Activated naive CD8-positive, alpha-beta T cell treated with anti-CD3 and anti-CD28 coated beads, Interleukin-2, amount 50 U/mL, for 16 hours (primary cell): ENCODE measurements around the gene DNAH11.
"Not testable (repeated sequence)": the region's sequence is repeated elsewhere in the genome, so short reads cannot be mapped to it uniquely, and the experiment has no call there.

Source experiments
- DNase-seq: peaks from one replicate; pipeline ENCODE4 v3.0.0-alpha.2; 2020; ENCODE audit warnings: low read depth, low spot score

DNAH11 gene

DNA sequence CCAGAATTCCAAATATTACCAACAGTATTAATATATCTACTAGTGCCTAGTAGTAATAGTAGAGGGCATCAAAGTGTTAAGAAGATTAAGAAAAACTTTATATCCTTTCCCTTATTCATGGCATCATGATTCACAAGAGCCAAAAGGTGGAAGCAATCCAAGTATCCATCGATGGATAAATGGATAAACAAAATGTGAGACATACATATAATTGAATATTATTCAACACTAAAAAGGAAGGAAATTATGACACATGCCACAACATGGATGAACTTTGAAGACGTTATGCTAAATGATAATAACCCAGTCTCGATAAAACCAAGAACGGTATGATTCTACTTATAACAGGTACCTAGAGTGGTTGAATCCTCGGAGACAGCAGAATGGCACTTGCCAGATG is 379.8 kb downstream of the DNAH11 start:
- no peak for DNase-seq

GRCh38 chr7:21923658-21924057 is 380.8 kb downstream of the DNAH11 start:
- DNase-seq: no peak

DNA sequence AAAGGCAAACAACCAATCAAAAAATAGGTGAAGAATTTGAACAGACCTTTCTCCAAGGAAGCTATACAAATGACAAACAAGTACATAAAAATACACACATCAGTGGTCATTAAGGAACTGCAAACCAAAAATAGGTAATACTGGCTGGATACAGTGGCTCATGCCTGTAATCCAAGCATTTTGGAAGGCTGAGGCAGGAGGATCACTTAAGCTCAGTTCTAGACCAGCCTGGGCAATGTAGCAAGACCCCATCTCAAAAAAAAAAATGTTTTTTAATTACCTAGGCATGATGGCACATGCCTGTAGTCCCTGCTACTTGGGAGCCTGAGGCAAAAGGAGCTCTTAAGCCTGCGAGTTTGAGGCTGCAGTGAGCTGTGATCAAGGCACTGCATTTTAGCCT is 383.6 kb downstream of the DNAH11 start:
- no peak for DNase-seq

- no peak for DNase-seq
Observed at GRCh38 chr7:21927693-21928092, 384.9 kb downstream of the DNAH11 start.

DNA sequence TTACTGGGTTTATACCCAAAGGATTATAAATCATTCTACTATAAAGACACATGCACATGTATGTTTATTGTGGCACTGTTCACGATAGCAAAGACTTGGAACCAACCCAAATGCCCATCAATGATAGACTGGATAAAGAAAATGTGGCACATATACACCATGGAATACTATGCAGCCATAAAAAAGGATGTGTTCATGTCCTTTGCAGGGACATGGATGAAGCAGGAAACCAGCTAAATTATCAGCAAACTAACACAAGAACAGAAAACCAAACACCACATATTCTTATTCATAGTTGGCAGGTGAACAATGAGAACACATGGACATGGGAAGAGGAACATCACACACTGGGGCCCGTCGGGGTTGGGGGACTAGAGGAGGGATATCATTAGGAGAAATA is 390.5 kb downstream of the DNAH11 start:
- DNase-seq: not testable (repeated sequence)

DNA sequence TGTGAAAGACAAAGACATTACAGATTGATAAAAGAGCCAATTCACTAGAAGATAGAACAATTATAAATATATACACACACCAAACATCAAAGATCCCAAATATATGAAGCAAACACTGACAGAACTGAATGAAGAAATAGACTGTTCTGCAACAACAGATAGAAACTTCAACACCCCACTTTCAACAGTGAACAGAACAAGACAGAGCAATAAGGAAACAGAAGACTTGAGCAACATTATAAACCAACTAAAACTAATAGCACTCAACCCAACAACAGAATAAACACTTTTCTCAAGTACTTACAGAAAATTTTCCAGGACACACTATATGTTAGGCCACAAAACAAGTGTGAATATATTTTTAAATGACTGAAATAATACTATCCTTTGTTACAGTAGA is 392.0 kb downstream of the DNAH11 start:
- DNase-seq: no peak

DNA sequence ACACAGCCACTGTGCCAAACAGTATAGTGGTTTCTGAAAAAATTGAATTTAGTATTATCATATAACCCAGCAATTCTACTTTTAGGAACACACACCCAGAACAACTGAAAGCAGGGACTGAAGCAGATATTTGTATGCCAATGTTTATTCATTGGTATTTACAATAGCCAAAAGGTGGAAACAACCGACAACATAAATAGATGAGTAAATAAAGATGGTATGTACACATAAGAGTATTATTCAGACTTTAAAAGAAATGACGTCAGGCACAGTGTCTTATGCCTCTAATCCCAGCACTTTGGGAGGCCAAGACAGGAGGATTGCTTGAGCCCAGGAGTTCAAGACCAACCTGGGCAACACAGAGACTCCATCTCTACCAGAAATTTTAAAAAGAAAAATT is 395.6 kb downstream of the DNAH11 start:
- no peak for DNase-seq

GRCh38 chr7:21939136-21939857 is 396.5 kb downstream of the DNAH11 start:
- DNase-seq: peak; percentile 47

- no peak for DNase-seq
Observed at GRCh38 chr7:21939858-21940372, 397.1 kb downstream of the DNAH11 start.

GRCh38 chr7:21941611-21942141 is 398.8 kb downstream of the DNAH11 start:
- DNase-seq: no peak

- DNase-seq: no peak
Observed at GRCh38 chr7:21942955-21943354, 400.1 kb downstream of the DNAH11 start.

GRCh38 chr7:21943436-21943835 is 400.6 kb downstream of the DNAH11 start:
- DNase-seq: no peak

- peak; percentile 11 for DNase-seq
Observed at GRCh38 chr7:21944616-21945453, 402.0 kb downstream of the DNAH11 start.

DNA sequence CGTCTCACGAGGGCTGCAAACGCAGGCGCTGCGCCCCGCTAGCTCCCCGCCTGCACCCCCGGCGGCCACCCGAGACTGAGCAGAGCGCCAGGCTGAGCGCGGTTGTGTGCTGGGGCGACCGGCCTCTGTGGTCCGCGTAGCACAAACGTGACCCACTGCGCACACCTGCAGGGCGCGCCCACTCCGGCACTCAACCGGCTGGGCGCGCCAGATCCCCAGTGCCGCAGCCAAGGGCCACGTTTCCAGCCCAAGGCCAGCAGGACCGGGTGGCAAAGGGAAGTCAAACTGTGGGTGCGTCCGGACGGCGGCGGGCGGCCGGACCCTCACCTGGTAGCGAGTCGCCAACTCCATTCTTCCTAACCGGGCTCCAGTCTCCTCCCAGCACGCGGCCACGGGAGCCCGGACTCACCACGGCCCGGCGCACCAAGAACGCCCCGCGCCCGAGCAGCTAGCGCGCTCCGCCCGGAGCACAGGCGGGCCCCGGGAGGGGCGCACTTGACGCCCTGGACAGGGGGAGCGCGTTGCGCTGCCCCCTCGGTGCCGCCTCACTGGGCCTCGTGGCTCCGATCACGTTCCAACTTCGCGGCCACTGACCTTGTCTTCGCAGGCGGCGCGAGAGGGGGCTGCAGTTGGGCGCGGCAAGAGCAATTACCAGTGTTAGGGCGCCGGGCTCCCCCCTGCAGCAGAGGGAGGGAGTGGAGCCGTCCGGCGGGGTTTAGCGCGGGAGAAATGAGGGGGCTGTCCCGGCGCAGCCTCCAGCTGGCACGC is 402.8 kb downstream of the DNAH11 start, which contains the start of gene CDCA7L:
TSS of gene CDCA7L (minus strand) at position 446 of the 768 bp plus-strand sequence. CDS start at position 351, 95 bp downstream.
- DNase-seq: peak; percentile 47

GRCh38 chr7:21946222-21946709 is 403.4 kb downstream of the DNAH11 start:
- DNase-seq: no peak

- DNase-seq: no peak
Observed at GRCh38 chr7:21947056-21947455, 404.2 kb downstream of the DNAH11 start.

DNA sequence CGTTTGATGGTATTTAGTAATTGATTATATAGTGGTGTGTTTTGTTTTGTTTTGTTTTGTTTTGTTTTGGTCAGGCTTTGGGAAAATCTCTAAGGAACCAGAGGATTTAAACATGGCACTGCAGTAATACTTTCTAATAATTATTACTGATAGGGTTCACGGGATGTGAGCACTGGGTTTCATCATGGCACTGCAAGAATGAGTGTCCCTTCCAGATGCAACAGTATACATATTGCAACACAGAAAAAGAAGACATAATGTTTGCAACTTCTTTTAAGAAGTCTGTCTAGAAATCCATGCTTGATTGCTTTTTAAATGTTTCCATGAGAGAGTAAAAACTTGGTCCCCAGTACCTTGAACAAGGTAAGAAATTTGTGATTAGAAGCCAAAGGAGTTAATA is 405.1 kb downstream of the DNAH11 start:
- no peak for DNase-seq

GRCh38 chr7:21948364-21948763 is 405.5 kb downstream of the DNAH11 start:
- no peak for DNase-seq

- DNase-seq: no peak
Observed at GRCh38 chr7:21948887-21949540, 406.2 kb downstream of the DNAH11 start.
